GM10266 (cell line): ENCODE results near the gene GLI3.

Experiments used
- DNase-seq: peaks from one replicate; pipeline ENCODE4 v3.0.0; 2012; ENCODE audit errors: extremely low spot score
- CTCF ChIP-seq: IDR thresholded peaks from 2 replicates; pipeline ENCODE4 v1.5.1; 2012; ENCODE audit warnings: mild to moderate bottlenecking, low read depth; ENCODE audit not compliant: control insufficient read depth, insufficient read depth; ENCODE audit errors: missing control alignments

GLI3 gene

GRCh38 chr7:41999736-42000283 is 237.2 kb downstream of the GLI3 start:
- TF ChIP-seq CTCF: no peak
- no peak for DNase-seq

- no peak for DNase-seq
- TF ChIP-seq CTCF: no peak
These were observed 239.0 kb downstream of the GLI3 start for GRCh38 chr7:41998041-41998440.

GRCh38 chr7:41997151-41997550 is 239.9 kb downstream of the GLI3 start:
- TF ChIP-seq CTCF: no peak
- no peak for DNase-seq

- no peak for TF ChIP-seq CTCF
- DNase-seq: no peak
These were observed 240.5 kb downstream of the GLI3 start for GRCh38 chr7:41996381-41997035.

GRCh38 chr7:41995632-41996271 is 241.3 kb downstream of the GLI3 start:
- TF ChIP-seq CTCF: no peak
- no peak for DNase-seq

GRCh38 chr7:41994746-41995110 is 242.3 kb downstream of the GLI3 start:
- DNase-seq: no peak
- no peak for TF ChIP-seq CTCF

- no peak for TF ChIP-seq CTCF
- DNase-seq: no peak
These were observed 242.8 kb downstream of the GLI3 start for GRCh38 chr7:41994036-41994745.
